Mesenchymal stem cell (in vitro differentiated cells and primary cell): ENCODE data around the gene RASEF.
A peak's percentile ranks its signal among the peaks of the same experiment; 100 is the strongest.
"Not testable (repeated sequence)": the region's sequence is repeated elsewhere in the genome, so short reads cannot be mapped to it uniquely, and the experiment has no call there.

Experiments used
- DNase-seq: peaks from one replicate; pipeline ENCODE4 v3.0.0-alpha.2; 2013
- H2AFZ ChIP-seq: one replicate; pipeline ENCODE4 v1.6.1; 2013; ENCODE audit warnings: low read depth, mild to moderate bottlenecking, control low read depth, inconsistent platforms, low read length, moderate library complexity
- H2AK5ac ChIP-seq: 2 replicates; pipeline ENCODE4 v1.6.1; 2013; ENCODE audit warnings: low read length, moderate library complexity, mild to moderate bottlenecking, inconsistent platforms; ENCODE audit not compliant: severe bottlenecking
- H2BK120ac ChIP-seq: one replicate; pipeline ENCODE4 v1.6.1; 2013; ENCODE audit warnings: low read depth, mild to moderate bottlenecking, inconsistent platforms, low read length, moderate library complexity
- H2BK12ac ChIP-seq, 2 experiments: one replicate each; pipeline ENCODE4 v1.6.1; 2013; ENCODE audit warnings: inconsistent platforms in 2 of 2, low read length in 2 of 2, mild to moderate bottlenecking in 2 of 2, moderate library complexity in 2 of 2, control low read depth in 1 of 2
- H2BK15ac ChIP-seq: one replicate; pipeline ENCODE4 v1.6.1; 2013; ENCODE audit warnings: mild to moderate bottlenecking, low read depth, inconsistent platforms; ENCODE audit not compliant: poor library complexity, severe bottlenecking
- H2BK5ac ChIP-seq: 2 replicates; pipeline ENCODE4 v1.6.1; 2013; ENCODE audit warnings: low read depth, mild to moderate bottlenecking, low read length, control low read depth, inconsistent platforms; ENCODE audit not compliant: poor library complexity, severe bottlenecking
- H3K14ac ChIP-seq, 2 experiments: one replicate each; pipeline ENCODE4 v1.6.1; 2013; ENCODE audit warnings: inconsistent platforms in 2 of 2, low read length in 2 of 2, control low read depth in 1 of 2, mild to moderate bottlenecking in 1 of 2, moderate library complexity in 1 of 2
- H3K18ac ChIP-seq, 2 experiments: one replicate each; pipeline ENCODE4 v1.6.1; 2013; ENCODE audit warnings: inconsistent platforms in 2 of 2, low read length in 2 of 2, control low read depth in 1 of 2, low read depth in 1 of 2, mild to moderate bottlenecking in 1 of 2
- H3K23ac ChIP-seq, 2 experiments: one replicate each; pipeline ENCODE4 v1.6.1; 2013; ENCODE audit warnings: inconsistent platforms in 2 of 2, low read length in 2 of 2, mild to moderate bottlenecking in 2 of 2, moderate library complexity in 2 of 2, control low read depth in 1 of 2
- H3K27ac ChIP-seq: 2 replicates; pipeline ENCODE4 v1.5.1; 2013; ENCODE audit warnings: mild to moderate bottlenecking, moderate library complexity, low read length, control low read depth, inconsistent platforms; ENCODE audit not compliant: poor library complexity, severe bottlenecking
- H3K27me3 ChIP-seq, 2 experiments: 2 replicates each; pipeline versions ENCODE4 v1.6.1 to v1.7.0; 2013; ENCODE audit warnings: low read length in 2 of 2, mild to moderate bottlenecking in 2 of 2, moderate library complexity in 2 of 2, control low read depth in 1 of 2, inconsistent platforms in 1 of 2; ENCODE audit not compliant: control insufficient read depth in 1 of 2, insufficient read depth in 1 of 2
- H3K36me3 ChIP-seq, 2 experiments: 2 replicates each; pipeline versions ENCODE4 v1.6.1 to v1.7.0; 2013; ENCODE audit warnings: low read length in 2 of 2, control low read depth in 1 of 2, inconsistent platforms in 1 of 2, low read depth in 1 of 2, mild to moderate bottlenecking in 1 of 2; ENCODE audit not compliant: insufficient read depth in 2 of 2, control insufficient read depth in 1 of 2
- H3K4ac ChIP-seq, 2 experiments: one replicate each; pipeline ENCODE4 v1.6.1; 2013; ENCODE audit warnings: inconsistent platforms in 2 of 2, low read length in 2 of 2, mild to moderate bottlenecking in 2 of 2, moderate library complexity in 2 of 2, control low read depth in 1 of 2, low read depth in 1 of 2
- H3K4me1 ChIP-seq: 2 replicates; pipeline ENCODE4 v1.6.1; 2013; ENCODE audit warnings: low read depth, low read length, control low read depth; ENCODE audit not compliant: control insufficient read depth, insufficient read depth
- H3K4me2 ChIP-seq: 2 replicates; pipeline ENCODE4 v1.6.1; 2013; ENCODE audit warnings: low read length, mild to moderate bottlenecking, inconsistent platforms; ENCODE audit not compliant: poor library complexity, severe bottlenecking
- H3K4me3 ChIP-seq, 2 experiments: 2 replicates each; pipeline versions ENCODE4 v1.5.1 to v1.7.0; 2013; ENCODE audit warnings: low read length in 2 of 2, mild to moderate bottlenecking in 2 of 2, control low read depth in 1 of 2, low read depth in 1 of 2; ENCODE audit not compliant: insufficient read depth in 1 of 2
- H3K79me1 ChIP-seq: replicated peaks from 2 replicates; pipeline ENCODE4 v1.6.1; 2013; ENCODE audit warnings: mild to moderate bottlenecking, control low read depth, low read length, inconsistent platforms; ENCODE audit not compliant: poor library complexity, severe bottlenecking
- H3K9ac ChIP-seq: 2 replicates; pipeline ENCODE4 v1.7.0; 2013; ENCODE audit warnings: mild to moderate bottlenecking, low read length, moderate library complexity
- H3K9me3 ChIP-seq: 2 replicates; pipeline ENCODE4 v1.7.0; 2013; ENCODE audit warnings: mild to moderate bottlenecking, low read length; ENCODE audit not compliant: control insufficient read depth
- H4K8ac ChIP-seq: one replicate; pipeline ENCODE4 v1.6.1; 2013; ENCODE audit warnings: inconsistent platforms, mild to moderate bottlenecking, low read length, moderate library complexity
- H4K91ac ChIP-seq: one replicate; pipeline ENCODE4 v1.6.1; 2013; ENCODE audit warnings: mild to moderate bottlenecking, low read length, inconsistent platforms
- WGBS: methylation state at CpG from one replicate; pipeline ENCODE4 v1.1.7; 2013; ENCODE audit warnings: mixed read lengths; 5-methylcytosine and 5-hydroxymethylcytosine counted together

RASEF gene

DNA sequence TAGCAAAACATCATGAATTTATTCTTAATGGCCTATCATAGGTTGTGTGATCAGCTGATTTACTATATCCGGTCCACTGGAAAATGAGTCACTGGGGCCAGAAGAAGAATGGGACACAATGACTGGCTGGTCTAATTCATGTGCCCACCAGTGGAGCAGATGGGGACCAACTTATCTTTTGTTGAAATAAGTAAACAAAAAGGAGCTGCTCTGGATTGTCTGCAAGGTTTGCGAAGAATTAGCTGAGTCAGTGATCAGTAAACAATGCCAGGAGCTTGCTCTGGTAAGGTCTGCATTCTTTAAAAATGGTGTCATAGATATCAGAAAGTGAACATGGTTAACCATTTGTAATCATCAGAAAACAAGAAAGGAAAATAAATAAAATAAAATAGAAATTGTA is 128.0 kb downstream of the RASEF start:
- Histone ChIP-seq H3K27me3 (no peaks in the 10 kb centered on the region), H3K4me2 (peak overlapping the region; percentile 9), H3K14ac (no peak overlapping the region), H3K27ac (peak overlapping the region; percentile 72), H2BK120ac (no peak overlapping the region), H3K4ac (no peak overlapping the region), H3K9me3 (no peaks in the 10 kb centered on the region), H3K4me1 (peaks cover 3% of the 10 kb centered on the region), H3K36me3 (no peaks in the 10 kb centered on the region), H3K4me3 (no peak overlapping the region), H4K8ac (no peak overlapping the region), H3K9ac (no peak overlapping the region), H2BK15ac (no peak overlapping the region), H2AFZ (no peak overlapping the region), H2BK5ac (no peak overlapping the region), H3K79me1 (no peaks in the 10 kb centered on the region), H2AK5ac (no peak overlapping the region), H4K91ac (no peak overlapping the region), H3K23ac (no peak overlapping the region), H3K18ac (no peak overlapping the region), H2BK12ac (no peak overlapping the region)
- DNase-seq, result peak; percentile 77
- WGBS, result 0% methylated on average over 2 of the region's 2 CpGs

DNA sequence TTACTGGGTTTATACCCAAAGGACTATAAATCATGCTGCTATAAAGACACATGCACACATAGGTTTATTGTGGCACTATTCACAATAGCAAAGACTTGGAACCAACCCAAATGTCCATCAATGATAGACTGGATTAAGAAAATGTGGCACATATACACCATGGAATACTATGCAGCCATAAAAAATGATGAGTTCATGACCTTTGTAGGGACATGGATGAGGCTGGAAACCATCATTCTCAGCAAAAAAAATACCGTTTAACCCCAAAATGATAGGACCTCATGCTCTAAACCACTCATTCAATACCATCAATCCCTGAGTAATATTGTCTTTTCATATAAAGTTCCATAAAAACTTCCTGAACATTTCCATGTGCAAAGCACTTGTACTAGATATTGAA is 128.9 kb downstream of the RASEF start:
- H3K4ac ChIP-seq, H3K9me3 ChIP-seq, H3K36me3 ChIP-seq, H2AK5ac ChIP-seq, H2BK120ac ChIP-seq, H4K91ac ChIP-seq, H3K4me1 ChIP-seq, H3K27ac ChIP-seq, H3K14ac ChIP-seq, H2BK5ac ChIP-seq, H3K79me1 ChIP-seq, DNase-seq, H3K4me3 ChIP-seq, H3K4me2 ChIP-seq, H4K8ac ChIP-seq, H3K23ac ChIP-seq, H3K18ac ChIP-seq, H3K9ac ChIP-seq, H2AFZ ChIP-seq, H3K27me3 ChIP-seq, H2BK15ac ChIP-seq, H2BK12ac ChIP-seq: not testable (repeated sequence)
- WGBS, result 100% methylated on average over 1 of the region's 1 CpG

DNA sequence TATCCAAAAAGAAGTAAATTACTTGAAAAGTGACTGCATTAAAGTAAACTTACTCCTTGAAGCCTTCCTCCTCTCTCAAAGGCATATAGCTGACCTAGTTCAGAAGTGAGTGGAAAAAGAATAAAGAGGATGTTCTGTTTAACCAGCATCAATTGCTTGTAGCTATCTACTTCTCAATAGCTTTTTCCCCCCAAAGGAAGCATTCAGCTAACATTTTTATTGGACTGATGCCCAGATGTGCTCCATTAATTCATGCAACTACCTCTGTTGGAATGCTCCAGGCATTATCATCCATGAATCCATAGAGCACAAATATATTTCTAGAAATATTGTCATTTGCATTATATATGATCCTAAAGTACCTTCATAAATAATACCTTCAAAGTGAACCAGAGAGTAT is 132.8 kb downstream of the RASEF start:
- no peak overlapping the region for H2BK120ac ChIP-seq
- H3K4ac ChIP-seq, result no peak overlapping the region
- H3K36me3 ChIP-seq, result no peaks in the 10 kb centered on the region
- no peak overlapping the region for H3K9ac ChIP-seq
- no peak overlapping the region for H3K27ac ChIP-seq
- no peak overlapping the region for H2AFZ ChIP-seq
- no peak overlapping the region for H2BK12ac ChIP-seq
- H3K9me3 ChIP-seq, result no peaks in the 10 kb centered on the region
- H2BK15ac ChIP-seq, result no peak overlapping the region
- no peak overlapping the region for H4K8ac ChIP-seq
- H3K27me3 ChIP-seq, result peaks cover 0 to 11% of the 10 kb centered on the region in 2 experiments
- H2AK5ac ChIP-seq, result no peak overlapping the region
- H3K23ac ChIP-seq, result no peak overlapping the region
- no peak overlapping the region for H3K18ac ChIP-seq
- DNase-seq, result no peak
- no peaks in the 10 kb centered on the region for H3K79me1 ChIP-seq
- peaks cover 6% of the 10 kb centered on the region for H3K4me1 ChIP-seq
- H3K4me2 ChIP-seq, result no peak overlapping the region
- no peak overlapping the region for H3K14ac ChIP-seq
- no peak overlapping the region for H3K4me3 ChIP-seq
- no peak overlapping the region for H2BK5ac ChIP-seq
- H4K91ac ChIP-seq, result no peak overlapping the region
